Lower leg skin (tissue), 4 donors: Measurements from ENCODE around the gene KRTAP5-1. TPM values are rescaled to one million over a fixed set of nuclear protein-coding genes. Genes with fewer than 3 reads are reported as not detected.

Experiments
- DNase-seq, 2 donors: peaks; one replicate each; pipeline ENCODE4 v3.0.0-alpha.2; 2019; ENCODE audit warnings: low spot score in 2 of 2
- H3K4me3 ChIP-seq: fragments of 200-600 bp; sonication (generic); 2 replicates; pipeline ENCODE4 v1.5.1; 2017; ENCODE audit warnings: mild to moderate bottlenecking, low read depth; ENCODE audit not compliant: poor library complexity, severe bottlenecking
- CTCF ChIP-seq, 3 donors: fragments of 450-650 bp; IDR thresholded peaks; one replicate each; pipeline ENCODE4 v1.5.1; 2016; ENCODE audit warnings: antibody characterized with exemption in 3 of 3, mild to moderate bottlenecking in 3 of 3, moderate library complexity in 2 of 3
- POLR2A ChIP-seq, 2 donors: fragments of 450-650 bp; IDR thresholded peaks; one replicate each; pipeline ENCODE4 v1.6.1; 2016 to 2017; ENCODE audit warnings: antibody characterized with exemption in 2 of 2, mild to moderate bottlenecking in 1 of 2, moderate library complexity in 1 of 2
- WGBS, 2 donors: methylation state at CpG; one replicate each; pipeline ENCODE4 v1.1.5; 2018; 5-methylcytosine and 5-hydroxymethylcytosine counted together
- intact Hi-C: fragments of 100-400 bp; cut with DNase I; formaldehyde crosslinking; loops from one replicate; pipeline ENCODE4 v1.15.0; 2023; ENCODE audit warnings: low total_unique reads
- total RNA-seq, 4 donors: library from RNA; depleted of rRNA; stranded (reverse); fragments of >200 nt; gene quantifications; one replicate each; pipeline ENCODE4 v1.1.0, GENCODE V29; 2016

Gene KRTAP5-1
- total RNA-seq, 4 donors from 2014 or later, result 8.1 TPM; not detected in 3

- 35 to 47% methylated on average over 18 to 34 of the region's 35 CpGs for WGBS, 2 donors
- H3K4me3 ChIP-seq, result no peak overlapping the region
- peak in 1 of 2 donors; percentile 91 for DNase-seq
- intact Hi-C loops, result no loop called here
- TF ChIP-seq POLR2A (IDR thresholded peaks at IDR 0.05) (no peak), CTCF (IDR thresholded peaks at IDR 0.05) (peak in 1 of 3 donors; percentile 38)
These were observed 43.6 kb upstream of the KRTAP5-1 start for GRCh38 chr11:1628506-1629325.

GRCh38 chr11:1625541-1625940 lies 40.5 kb upstream of the KRTAP5-1 start:
- H3K4me3 ChIP-seq, result no peak overlapping the region
- intact Hi-C loops, result no loop called here
- DNase-seq, result no peak
- TF ChIP-seq CTCF (IDR thresholded peaks at IDR 0.05) (no peak), POLR2A (IDR thresholded peaks at IDR 0.05) (no peak)
- WGBS, 2 donors, result 72% methylated on average over 13 of the region's 13 CpGs

- WGBS, 2 donors, result 80 to 83% methylated on average over 16 of the region's 16 CpGs
- intact Hi-C loops, result no loop called here
- no peak for DNase-seq
- no peak overlapping the region for H3K4me3 ChIP-seq
- no peak for TF ChIP-seq POLR2A (IDR thresholded peaks at IDR 0.05)
- TF ChIP-seq CTCF (IDR thresholded peaks at IDR 0.05), result no peak
These were observed 39.5 kb upstream of the KRTAP5-1 start for GRCh38 chr11:1624621-1625020.

GRCh38 chr11:1623716-1624115 lies 38.6 kb upstream of the KRTAP5-1 start:
- no peak overlapping the region for H3K4me3 ChIP-seq
- TF ChIP-seq POLR2A (IDR thresholded peaks at IDR 0.05), result no peak
- no peak for TF ChIP-seq CTCF (IDR thresholded peaks at IDR 0.05)
- intact Hi-C loops, result no loop called here
- no peak for DNase-seq
- 85 to 93% methylated on average over 9 of the region's 9 CpGs for WGBS, 2 donors

GRCh38 chr11:1622086-1622485 lies 37.0 kb upstream of the KRTAP5-1 start, which contains the start of gene KRTAP5-4:
Gene KRTAP5-4, minus strand, starts transcription at chr11:1622138. Its CDS starts 45 bp downstream, at chr11:1622093.
- H3K4me3 ChIP-seq, result no peak within 1 kb of the TSS
- 67 to 95% methylated on average over 1 of the region's 1 CpG for WGBS, 2 donors
- TF ChIP-seq CTCF (IDR thresholded peaks at IDR 0.05) (no peak), POLR2A (IDR thresholded peaks at IDR 0.05) (no peak)
- no peak for DNase-seq
- intact Hi-C loops, result no loop called here
